GM12878 (cell line): ENCODE data around the gene PLB1.

ENCODE experiments used
- CREM ChIP-seq: IDR thresholded peaks from 2 replicates; pipeline ENCODE4 v1.6.1; 2014; ENCODE audit warnings: antibody characterized with exemption, low read depth
- IKZF1 ChIP-seq: fragments of 450-650 bp; conservative IDR thresholded peaks from 2 replicates; pipeline ENCODE4 v1.6.1; 2017; ENCODE audit warnings: antibody characterized with exemption, mild to moderate bottlenecking
- NFIC ChIP-seq: IDR thresholded peaks from 2 replicates; pipeline ENCODE4 v1.6.1; 2012; ENCODE audit warnings: low read depth, mild to moderate bottlenecking, inconsistent platforms, low read length, moderate library complexity
- SIN3A ChIP-seq: IDR thresholded peaks from 2 replicates; pipeline ENCODE4 v1.6.1; 2012; ENCODE audit warnings: low read depth, low read length, improper control_type of control experiment
- SP1 ChIP-seq: IDR thresholded peaks from one replicate; pipeline ENCODE4 v1.6.1; 2011; ENCODE audit warnings: low read depth, low read length
- SRF ChIP-seq, 2 experiments: IDR thresholded peaks; 2 replicates each; pipeline ENCODE4 v1.6.1; 2011; ENCODE audit warnings: low read depth in 2 of 2, low read length in 2 of 2, mild to moderate bottlenecking in 1 of 2, moderate library complexity in 1 of 2
- YY1 ChIP-seq: IDR thresholded peaks from 2 replicates; pipeline ENCODE4 v1.6.1; 2011; ENCODE audit warnings: low read depth, mild to moderate bottlenecking, low read length
- TF ChIP-seq, protein P1 (sequence below), 3 experiments: IDR thresholded peaks in 2 of 3; conservative IDR thresholded peaks in 1 of 3; 2 replicates each; pipeline ENCODE4 v1.5.1; 2011; ENCODE audit warnings: low read depth in 3 of 3, low read length in 3 of 3, mild to moderate bottlenecking in 3 of 3, control low read depth in 2 of 3, moderate library complexity in 2 of 3, inconsistent platforms in 1 of 3, mixed read lengths in 1 of 3; ENCODE audit not compliant: control insufficient read depth in 2 of 3, insufficient read depth in 1 of 3; ENCODE audit errors: extremely low read depth in 1 of 3
- TF ChIP-seq, protein P2 (sequence below): fragments of 450-650 bp; IDR thresholded peaks from 2 replicates; pipeline ENCODE4 v1.6.1; 2018; ENCODE audit warnings: borderline replicate concordance, mild to moderate bottlenecking; ENCODE audit not compliant: partially characterized antibody
- TF ChIP-seq, protein P3 (sequence below): IDR thresholded peaks from 2 replicates; pipeline ENCODE4 v1.6.1; 2011; ENCODE audit warnings: borderline replicate concordance, low read depth, mild to moderate bottlenecking, moderate library complexity, mixed read lengths, low read length; ENCODE audit not compliant: insufficient read depth; ENCODE audit errors: extremely low read length
- TF ChIP-seq, protein P4 (sequence below): fragments of 450-650 bp; formaldehyde crosslinking; IDR thresholded peaks from 2 replicates; pipeline ENCODE4 v1.4.0; 2020; ENCODE audit warnings: mild to moderate bottlenecking, moderate library complexity

DNA sequence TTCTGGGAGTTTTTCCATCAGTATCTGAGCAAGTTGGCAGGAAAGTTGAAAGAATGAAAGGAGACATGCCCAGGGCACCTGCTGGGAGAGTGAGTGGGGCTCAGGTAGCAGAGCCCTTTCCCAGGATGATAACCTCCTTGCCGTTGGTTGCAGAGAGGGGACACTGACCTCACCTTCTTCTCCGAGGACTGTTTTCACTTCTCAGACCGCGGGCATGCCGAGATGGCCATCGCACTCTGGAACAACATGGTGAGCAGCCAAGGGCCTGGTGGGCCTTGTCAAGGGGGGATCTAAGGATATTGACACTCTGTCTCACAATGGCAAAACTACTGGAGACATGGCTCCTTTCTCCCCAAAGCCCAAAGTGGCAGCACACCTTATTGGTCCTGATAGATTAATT lies 136.9 kb downstream of the PLB1 start:
- TF ChIP-seq CREM (no peak), SIN3A (no peak), YY1 (no peak), IKZF1 (no peak), SRF (IDR thresholded peaks at IDR 0.05; ENCODE audit: low read depth in 2 of 2, low read length in 2 of 2) (no peak), SP1 (no peak), NFIC (no peak)
- TF ChIP-seq, protein P1, sequence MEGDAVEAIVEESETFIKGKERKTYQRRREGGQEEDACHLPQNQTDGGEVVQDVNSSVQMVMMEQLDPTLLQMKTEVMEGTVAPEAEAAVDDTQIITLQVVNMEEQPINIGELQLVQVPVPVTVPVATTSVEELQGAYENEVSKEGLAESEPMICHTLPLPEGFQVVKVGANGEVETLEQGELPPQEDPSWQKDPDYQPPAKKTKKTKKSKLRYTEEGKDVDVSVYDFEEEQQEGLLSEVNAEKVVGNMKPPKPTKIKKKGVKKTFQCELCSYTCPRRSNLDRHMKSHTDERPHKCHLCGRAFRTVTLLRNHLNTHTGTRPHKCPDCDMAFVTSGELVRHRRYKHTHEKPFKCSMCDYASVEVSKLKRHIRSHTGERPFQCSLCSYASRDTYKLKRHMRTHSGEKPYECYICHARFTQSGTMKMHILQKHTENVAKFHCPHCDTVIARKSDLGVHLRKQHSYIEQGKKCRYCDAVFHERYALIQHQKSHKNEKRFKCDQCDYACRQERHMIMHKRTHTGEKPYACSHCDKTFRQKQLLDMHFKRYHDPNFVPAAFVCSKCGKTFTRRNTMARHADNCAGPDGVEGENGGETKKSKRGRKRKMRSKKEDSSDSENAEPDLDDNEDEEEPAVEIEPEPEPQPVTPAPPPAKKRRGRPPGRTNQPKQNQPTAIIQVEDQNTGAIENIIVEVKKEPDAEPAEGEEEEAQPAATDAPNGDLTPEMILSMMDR (IDR thresholded peaks at IDR 0.05 in 2 of 3, conservative IDR thresholded peaks at IDR 0.05 in 1 of 3; ENCODE audit: control insufficient read depth in 2 of 3, extremely low read depth in 1 of 3, insufficient read depth in 1 of 3, low read depth in 3 of 3, low read length in 3 of 3): no peak
- TF ChIP-seq, protein P2, sequence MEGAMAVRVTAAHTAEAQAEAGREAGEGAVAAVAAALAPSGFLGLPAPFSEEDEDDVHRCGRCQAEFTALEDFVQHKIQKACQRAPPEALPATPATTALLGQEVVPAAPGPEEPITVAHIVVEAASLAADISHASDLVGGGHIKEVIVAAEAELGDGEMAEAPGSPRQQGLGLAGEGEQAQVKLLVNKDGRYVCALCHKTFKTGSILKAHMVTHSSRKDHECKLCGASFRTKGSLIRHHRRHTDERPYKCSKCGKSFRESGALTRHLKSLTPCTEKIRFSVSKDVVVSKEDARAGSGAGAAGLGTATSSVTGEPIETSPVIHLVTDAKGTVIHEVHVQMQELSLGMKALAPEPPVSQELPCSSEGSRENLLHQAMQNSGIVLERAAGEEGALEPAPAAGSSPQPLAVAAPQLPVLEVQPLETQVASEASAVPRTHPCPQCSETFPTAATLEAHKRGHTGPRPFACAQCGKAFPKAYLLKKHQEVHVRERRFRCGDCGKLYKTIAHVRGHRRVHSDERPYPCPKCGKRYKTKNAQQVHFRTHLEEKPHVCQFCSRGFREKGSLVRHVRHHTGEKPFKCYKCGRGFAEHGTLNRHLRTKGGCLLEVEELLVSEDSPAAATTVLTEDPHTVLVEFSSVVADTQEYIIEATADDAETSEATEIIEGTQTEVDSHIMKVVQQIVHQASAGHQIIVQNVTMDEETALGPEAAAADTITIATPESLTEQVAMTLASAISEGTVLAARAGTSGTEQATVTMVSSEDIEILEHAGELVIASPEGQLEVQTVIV: no peak
- TF ChIP-seq, protein P3, sequence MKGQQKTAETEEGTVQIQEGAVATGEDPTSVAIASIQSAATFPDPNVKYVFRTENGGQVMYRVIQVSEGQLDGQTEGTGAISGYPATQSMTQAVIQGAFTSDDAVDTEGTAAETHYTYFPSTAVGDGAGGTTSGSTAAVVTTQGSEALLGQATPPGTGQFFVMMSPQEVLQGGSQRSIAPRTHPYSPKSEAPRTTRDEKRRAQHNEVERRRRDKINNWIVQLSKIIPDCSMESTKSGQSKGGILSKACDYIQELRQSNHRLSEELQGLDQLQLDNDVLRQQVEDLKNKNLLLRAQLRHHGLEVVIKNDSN: no peak
- TF ChIP-seq, protein P4, sequence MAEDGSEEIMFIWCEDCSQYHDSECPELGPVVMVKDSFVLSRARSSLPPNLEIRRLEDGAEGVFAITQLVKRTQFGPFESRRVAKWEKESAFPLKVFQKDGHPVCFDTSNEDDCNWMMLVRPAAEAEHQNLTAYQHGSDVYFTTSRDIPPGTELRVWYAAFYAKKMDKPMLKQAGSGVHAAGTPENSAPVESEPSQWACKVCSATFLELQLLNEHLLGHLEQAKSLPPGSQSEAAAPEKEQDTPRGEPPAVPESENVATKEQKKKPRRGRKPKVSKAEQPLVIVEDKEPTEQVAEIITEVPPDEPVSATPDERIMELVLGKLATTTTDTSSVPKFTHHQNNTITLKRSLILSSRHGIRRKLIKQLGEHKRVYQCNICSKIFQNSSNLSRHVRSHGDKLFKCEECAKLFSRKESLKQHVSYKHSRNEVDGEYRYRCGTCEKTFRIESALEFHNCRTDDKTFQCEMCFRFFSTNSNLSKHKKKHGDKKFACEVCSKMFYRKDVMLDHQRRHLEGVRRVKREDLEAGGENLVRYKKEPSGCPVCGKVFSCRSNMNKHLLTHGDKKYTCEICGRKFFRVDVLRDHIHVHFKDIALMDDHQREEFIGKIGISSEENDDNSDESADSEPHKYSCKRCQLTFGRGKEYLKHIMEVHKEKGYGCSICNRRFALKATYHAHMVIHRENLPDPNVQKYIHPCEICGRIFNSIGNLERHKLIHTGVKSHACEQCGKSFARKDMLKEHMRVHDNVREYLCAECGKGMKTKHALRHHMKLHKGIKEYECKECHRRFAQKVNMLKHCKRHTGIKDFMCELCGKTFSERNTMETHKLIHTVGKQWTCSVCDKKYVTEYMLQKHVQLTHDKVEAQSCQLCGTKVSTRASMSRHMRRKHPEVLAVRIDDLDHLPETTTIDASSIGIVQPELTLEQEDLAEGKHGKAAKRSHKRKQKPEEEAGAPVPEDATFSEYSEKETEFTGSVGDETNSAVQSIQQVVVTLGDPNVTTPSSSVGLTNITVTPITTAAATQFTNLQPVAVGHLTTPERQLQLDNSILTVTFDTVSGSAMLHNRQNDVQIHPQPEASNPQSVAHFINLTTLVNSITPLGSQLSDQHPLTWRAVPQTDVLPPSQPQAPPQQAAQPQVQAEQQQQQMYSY (CRISPR knock-in tag): no peak
